ENCODE measurements around the gene GABRG3. TPM values are rescaled to one million over a fixed set of nuclear protein-coding genes. Genes with fewer than 3 reads are reported as not detected.

The GABRG3 gene
- total RNA-seq, 3 donors from 2014 or later: 0.15 to 0.33 TPM; not detected in 1

DNA sequence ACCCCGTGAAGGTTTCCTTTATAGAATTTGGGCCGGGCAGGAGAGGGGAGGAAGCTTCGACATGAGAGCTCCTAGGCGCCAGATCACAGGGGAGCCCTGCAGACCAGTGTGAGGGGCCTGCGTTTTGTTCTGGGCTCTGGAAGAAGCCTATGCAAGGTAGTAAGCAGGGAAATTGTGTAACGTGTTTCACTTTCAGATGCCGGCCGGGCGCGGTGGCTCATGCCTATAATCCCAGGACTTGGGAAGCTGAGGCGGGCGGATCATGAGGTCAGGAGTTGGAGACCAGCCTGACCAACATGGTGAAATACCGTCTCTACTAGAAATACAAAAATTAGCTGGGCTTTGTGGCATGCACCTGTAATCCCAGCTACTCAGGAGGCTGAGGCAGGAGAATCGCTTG is 65.2 kb downstream of the GABRG3 start:
- Histone ChIP-seq H3K27me3 (no peaks in the 10 kb centered on the region), H3K4me1 (no peaks in the 10 kb centered on the region), H3K27ac (no peak overlapping the region), H3K9me3 (no peaks in the 10 kb centered on the region), H3K36me3 (no peaks in the 10 kb centered on the region), H3K4me3 (no peak overlapping the region)
- TF ChIP-seq POLR2AphosphoS5 (IDR thresholded peaks at IDR 0.05): no peak
- no peak for TF ChIP-seq POLR2A (IDR thresholded peaks at IDR 0.05)
- TF ChIP-seq, protein P1, sequence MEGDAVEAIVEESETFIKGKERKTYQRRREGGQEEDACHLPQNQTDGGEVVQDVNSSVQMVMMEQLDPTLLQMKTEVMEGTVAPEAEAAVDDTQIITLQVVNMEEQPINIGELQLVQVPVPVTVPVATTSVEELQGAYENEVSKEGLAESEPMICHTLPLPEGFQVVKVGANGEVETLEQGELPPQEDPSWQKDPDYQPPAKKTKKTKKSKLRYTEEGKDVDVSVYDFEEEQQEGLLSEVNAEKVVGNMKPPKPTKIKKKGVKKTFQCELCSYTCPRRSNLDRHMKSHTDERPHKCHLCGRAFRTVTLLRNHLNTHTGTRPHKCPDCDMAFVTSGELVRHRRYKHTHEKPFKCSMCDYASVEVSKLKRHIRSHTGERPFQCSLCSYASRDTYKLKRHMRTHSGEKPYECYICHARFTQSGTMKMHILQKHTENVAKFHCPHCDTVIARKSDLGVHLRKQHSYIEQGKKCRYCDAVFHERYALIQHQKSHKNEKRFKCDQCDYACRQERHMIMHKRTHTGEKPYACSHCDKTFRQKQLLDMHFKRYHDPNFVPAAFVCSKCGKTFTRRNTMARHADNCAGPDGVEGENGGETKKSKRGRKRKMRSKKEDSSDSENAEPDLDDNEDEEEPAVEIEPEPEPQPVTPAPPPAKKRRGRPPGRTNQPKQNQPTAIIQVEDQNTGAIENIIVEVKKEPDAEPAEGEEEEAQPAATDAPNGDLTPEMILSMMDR (IDR thresholded peaks at IDR 0.05): no peak
- DNase-seq (ENCODE audit: low spot score in 2 of 2): no peak
- intact Hi-C loops (cut with DNase I; ENCODE audit: low total_unique reads): no loop called here

DNA sequence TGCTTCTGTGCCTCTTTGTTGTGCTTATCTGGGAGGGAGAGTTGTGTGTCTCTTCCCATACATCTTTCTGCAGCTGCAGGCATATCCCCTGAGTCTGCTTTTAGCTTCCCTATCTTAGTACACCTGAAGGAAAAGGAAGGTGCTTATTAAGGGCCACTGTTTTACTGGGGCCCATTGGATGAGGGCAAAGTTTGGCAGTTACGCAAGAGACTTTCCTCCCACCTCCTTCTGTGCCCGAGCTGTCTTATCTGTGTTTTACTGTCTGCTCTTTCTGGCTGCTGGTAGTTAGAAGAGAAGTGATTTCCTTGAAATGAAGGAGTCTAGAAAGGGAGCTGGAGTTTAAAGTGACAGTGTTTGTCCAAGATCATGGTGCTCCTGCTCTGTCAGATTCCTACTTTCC is 66.5 kb downstream of the GABRG3 start:
- Histone ChIP-seq H3K9me3 (no peaks in the 10 kb centered on the region), H3K27ac (no peak overlapping the region), H3K4me3 (no peak overlapping the region), H3K4me1 (no peaks in the 10 kb centered on the region), H3K27me3 (no peaks in the 10 kb centered on the region), H3K36me3 (no peaks in the 10 kb centered on the region)
- no peak for DNase-seq (ENCODE audit: low spot score in 2 of 2)
- TF ChIP-seq POLR2A (IDR thresholded peaks at IDR 0.05) (no peak), POLR2AphosphoS5 (IDR thresholded peaks at IDR 0.05) (no peak)
- TF ChIP-seq, protein P1 (IDR thresholded peaks at IDR 0.05): no peak
- intact Hi-C loops (cut with DNase I; ENCODE audit: low total_unique reads): no loop called here

- no peak overlapping the region for H3K4me3 ChIP-seq
- H3K9me3 ChIP-seq: no peaks in the 10 kb centered on the region
- intact Hi-C loops (cut with DNase I; ENCODE audit: low total_unique reads): no loop called here
- no peak for DNase-seq (ENCODE audit: low spot score in 2 of 2)
- no peaks in the 10 kb centered on the region for H3K4me1 ChIP-seq
- H3K36me3 ChIP-seq: no peaks in the 10 kb centered on the region
- no peaks in the 10 kb centered on the region for H3K27me3 ChIP-seq
- TF ChIP-seq POLR2AphosphoS5 (IDR thresholded peaks at IDR 0.05) (no peak), POLR2A (IDR thresholded peaks at IDR 0.05) (no peak)
- TF ChIP-seq, protein P1 (IDR thresholded peaks at IDR 0.05): no peak
- H3K27ac ChIP-seq: no peak overlapping the region
Measured at GRCh38 chr15:27039152-27039551, 68.2 kb downstream of the GABRG3 start.

DNA sequence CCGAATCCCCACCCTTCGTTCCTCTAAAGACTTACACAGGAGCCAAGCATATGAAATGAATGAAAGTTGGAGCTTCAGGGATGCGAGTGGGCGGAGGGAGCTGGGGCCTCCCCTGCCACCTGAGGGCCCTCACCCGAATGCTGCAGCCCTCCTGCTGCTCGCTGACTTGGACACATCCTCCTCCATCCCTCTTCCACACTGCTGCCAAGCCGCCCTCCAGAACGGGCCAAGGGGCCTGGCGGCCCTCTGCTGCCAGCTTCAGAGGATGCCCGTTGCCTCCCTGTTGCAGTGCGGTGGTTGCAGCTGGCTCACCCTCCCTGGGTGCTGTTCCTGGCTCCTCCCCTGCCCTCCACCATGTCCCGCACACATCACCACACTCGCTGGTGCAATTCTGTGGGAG is 71.2 kb downstream of the GABRG3 start:
- H3K4me1 ChIP-seq: no peaks in the 10 kb centered on the region
- no peaks in the 10 kb centered on the region for H3K36me3 ChIP-seq
- no peak for DNase-seq (ENCODE audit: low spot score in 2 of 2)
- TF ChIP-seq POLR2AphosphoS5 (IDR thresholded peaks at IDR 0.05) (no peak), POLR2A (IDR thresholded peaks at IDR 0.05) (no peak)
- TF ChIP-seq, protein P1 (IDR thresholded peaks at IDR 0.05): no peak
- H3K9me3 ChIP-seq: no peaks in the 10 kb centered on the region
- no peak overlapping the region for H3K27ac ChIP-seq
- H3K4me3 ChIP-seq: no peak overlapping the region
- H3K27me3 ChIP-seq: no peaks in the 10 kb centered on the region
- intact Hi-C loops (cut with DNase I; ENCODE audit: low total_unique reads): no loop called here

DNA sequence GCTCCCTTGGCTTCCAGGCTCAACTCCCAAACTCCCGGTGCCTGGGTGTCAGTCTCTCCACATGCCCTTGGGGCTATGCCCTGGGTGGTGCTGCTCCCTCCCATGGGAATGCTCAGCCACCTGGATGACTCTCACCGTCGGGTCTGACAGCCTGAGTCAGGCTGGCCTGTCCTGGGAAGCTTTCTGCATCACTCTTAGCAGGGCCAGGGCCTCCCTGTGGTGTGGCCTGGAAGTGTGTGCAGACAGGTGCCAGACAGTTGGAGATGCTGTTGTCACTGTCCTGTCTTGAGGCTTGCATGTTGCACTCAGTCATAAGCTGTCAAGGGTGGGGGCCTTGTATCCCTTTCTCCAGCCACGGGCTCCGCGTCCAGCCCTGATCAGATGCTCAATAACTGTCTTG is 71.7 kb downstream of the GABRG3 start:
- intact Hi-C loops (cut with DNase I; ENCODE audit: low total_unique reads): no loop called here
- H3K4me1 ChIP-seq: no peaks in the 10 kb centered on the region
- TF ChIP-seq POLR2A (IDR thresholded peaks at IDR 0.05) (no peak), POLR2AphosphoS5 (IDR thresholded peaks at IDR 0.05) (no peak)
- TF ChIP-seq, protein P1 (IDR thresholded peaks at IDR 0.05): no peak
- no peak overlapping the region for H3K27ac ChIP-seq
- H3K27me3 ChIP-seq: no peaks in the 10 kb centered on the region
- no peak for DNase-seq (ENCODE audit: low spot score in 2 of 2)
- no peak overlapping the region for H3K4me3 ChIP-seq
- H3K9me3 ChIP-seq: no peaks in the 10 kb centered on the region
- no peaks in the 10 kb centered on the region for H3K36me3 ChIP-seq

Data from breast epithelium (tissue), 4 donors.